SK-N-DZ (cell line): ENCODE measurements around the gene CHMP4B.

Experiments
- DNase-seq: peaks from one replicate; pipeline ENCODE4 v3.0.0-alpha.2; 2015; ENCODE audit warnings: low spot score

CHMP4B gene

GRCh38 chr20:33838035-33838864, 27.1 kb downstream of the CHMP4B start:
- no peak for DNase-seq

GRCh38 chr20:33839591-33839990, 28.4 kb downstream of the CHMP4B start:
- DNase-seq = no peak

GRCh38 chr20:33840160-33840559, 29.0 kb downstream of the CHMP4B start:
- no peak for DNase-seq

DNA sequence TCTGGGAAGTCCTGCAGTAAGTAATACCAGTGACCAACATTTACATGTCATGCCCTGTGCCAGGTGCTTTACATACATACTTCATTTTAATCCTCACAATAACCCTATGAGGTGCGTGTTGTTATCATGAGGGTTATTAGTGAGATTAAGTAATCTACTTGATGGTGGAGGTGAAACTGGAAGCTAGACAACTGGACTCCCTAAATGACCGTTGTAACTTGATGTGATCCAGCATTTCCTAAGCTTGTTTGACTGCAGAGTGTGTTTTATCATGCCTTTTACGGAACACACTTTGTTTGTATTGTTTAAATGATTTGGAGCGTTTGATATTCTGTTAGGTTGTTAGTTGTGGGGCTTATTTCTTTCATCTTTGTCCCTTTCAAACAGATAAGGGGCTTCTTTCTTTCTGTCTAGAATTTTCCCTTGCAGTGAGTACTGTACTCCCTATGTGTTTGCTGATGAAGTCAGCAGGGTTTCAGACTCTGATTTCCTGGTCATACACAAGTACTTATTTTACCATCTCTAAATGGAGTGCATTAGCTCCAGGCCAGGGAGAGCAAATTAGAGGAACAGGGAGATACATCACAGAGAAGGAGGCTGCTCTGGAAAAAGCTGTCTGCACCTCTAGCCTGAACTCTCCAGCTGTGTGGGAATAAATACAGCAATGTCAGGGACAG, 29.7 kb downstream of the CHMP4B start:
- no peak for DNase-seq

DNA sequence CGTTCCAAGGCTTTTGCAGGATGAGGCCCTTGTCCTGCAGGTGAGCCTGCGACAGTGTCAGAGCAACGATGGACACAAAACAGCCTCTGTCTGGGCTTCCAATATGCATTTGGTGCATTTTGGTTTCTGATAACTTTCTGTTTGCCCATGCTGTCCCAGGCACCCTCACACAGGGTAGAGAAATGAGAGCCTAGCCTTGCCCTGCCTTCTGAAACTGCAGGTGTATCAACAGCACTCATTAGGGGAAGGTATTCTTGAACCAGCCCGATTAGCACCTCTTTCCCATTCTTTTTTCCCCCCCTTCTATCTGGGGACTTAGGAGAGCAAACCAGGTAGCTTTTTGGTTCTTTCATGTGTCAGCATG, 30.3 kb downstream of the CHMP4B start:
- no peak for DNase-seq

GRCh38 chr20:33842346-33842745, 31.2 kb downstream of the CHMP4B start:
- no peak for DNase-seq

DNA sequence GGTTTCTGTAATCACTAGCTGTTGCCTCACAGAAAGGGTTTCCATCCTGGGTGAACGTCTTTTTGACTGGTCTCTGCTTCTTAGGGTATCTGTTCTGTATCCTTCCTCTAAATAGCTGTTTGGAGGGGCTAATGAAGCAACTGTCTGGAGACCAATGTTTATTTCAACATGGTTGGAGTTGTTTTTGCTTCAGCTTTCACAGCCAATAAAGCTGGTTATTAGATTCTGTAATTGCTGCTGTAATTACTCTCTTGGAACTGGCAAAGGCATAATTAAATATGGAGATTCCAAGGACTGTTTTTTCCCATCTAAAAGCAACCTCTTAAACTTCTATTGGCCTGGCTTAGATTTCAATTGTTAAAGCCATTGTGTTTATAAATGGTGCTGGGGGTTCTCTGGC, 31.9 kb downstream of the CHMP4B start:
- no peak for DNase-seq

DNA sequence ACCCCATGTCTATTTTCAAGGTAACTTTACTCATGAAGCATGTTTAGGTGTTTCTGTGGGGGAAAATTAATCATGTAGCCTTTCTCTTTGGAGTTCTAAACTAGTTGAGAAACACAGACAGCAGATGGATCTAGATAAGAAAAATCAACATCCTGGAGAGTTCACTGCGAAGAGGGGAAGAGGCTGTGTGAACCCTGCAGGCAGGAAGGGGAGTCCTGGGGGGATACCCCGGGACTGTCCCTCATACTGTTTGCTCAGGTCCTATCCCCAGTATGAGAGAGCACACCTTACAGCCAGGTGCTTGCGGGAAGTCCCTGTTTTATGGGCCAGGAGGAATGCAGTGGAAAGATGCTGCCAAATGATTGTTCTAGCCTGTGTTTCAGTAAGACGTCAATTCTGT, 32.7 kb downstream of the CHMP4B start:
- DNase-seq = no peak

DNA sequence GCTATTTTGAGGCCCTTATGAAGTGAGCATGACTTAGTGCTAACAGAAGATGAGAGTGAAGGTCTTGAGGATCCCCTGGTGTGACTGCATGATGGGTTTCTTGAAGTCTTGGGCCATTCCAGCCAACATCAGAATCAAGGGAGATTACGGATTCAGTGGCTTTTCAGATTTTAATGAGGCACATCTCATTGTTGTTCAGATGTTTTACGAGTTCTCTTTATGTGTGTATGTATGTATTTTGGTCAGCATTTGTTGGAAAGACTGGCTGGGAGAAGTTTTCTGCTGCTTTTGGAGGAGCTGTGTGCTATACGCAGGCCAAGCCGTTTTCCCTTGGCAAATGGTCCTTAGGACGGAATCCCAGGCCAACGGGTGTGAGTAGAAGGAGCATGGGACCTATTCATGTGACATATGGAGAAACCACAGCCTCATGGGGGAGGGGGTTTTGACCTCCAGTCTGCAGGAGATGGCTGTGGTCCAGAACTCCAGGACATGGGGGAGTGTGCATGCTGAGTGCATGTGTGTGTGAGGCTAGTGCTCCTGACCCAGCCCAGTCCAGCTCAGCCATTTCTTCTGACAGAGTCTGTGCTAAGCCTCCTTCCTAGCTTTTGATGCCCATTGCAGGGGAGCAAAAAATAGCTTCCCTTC, 35.3 kb downstream of the CHMP4B start:
- DNase-seq = no peak

- DNase-seq = no peak
Observed at GRCh38 chr20:33847006-33847405, 35.9 kb downstream of the CHMP4B start.

DNA sequence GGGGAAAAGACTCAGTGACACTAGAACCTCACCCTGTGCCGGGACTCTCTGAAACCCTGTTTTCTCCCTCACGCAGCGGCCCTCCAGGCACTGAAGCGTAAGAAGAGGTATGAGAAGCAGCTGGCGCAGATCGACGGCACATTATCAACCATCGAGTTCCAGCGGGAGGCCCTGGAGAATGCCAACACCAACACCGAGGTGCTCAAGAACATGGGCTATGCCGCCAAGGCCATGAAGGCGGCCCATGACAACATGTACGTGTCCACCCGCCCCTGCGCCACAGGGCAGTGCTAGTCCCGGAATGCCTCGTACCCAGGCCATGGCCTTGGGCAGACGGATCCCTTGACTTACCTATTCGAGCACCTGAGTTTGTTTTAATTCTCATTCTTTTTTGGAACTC, 37.2 kb downstream of the CHMP4B start:
- DNase-seq = no peak

DNA sequence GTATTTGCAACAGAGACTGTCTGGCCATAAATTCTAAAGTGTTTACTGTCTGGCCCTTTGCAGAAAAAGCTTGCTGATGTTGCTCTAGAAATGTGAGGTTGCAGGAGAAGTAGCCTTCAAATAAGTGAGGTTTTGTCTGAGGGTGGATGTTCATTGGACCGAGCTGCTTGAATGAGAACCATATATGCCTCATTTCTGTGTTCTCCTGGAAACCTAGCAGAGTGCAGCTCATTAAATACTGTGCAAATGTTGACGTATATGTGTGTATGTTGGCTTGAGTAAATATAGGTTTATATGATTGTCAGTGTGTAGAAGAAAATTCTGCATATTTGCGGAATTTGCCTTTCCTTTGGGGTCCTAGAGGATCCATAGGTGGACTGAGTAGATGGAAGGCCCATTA, 39.0 kb downstream of the CHMP4B start:
- DNase-seq = no peak

GRCh38 chr20:33851842-33852466, 40.8 kb downstream of the CHMP4B start:
- DNase-seq = no peak

- no peak for DNase-seq
Observed at GRCh38 chr20:33852626-33853506, 41.7 kb downstream of the CHMP4B start.

- DNase-seq = no peak
Observed at GRCh38 chr20:33853507-33853813, 42.3 kb downstream of the CHMP4B start.

- DNase-seq = no peak
Observed at GRCh38 chr20:33857722-33858563, 46.8 kb downstream of the CHMP4B start.

DNA sequence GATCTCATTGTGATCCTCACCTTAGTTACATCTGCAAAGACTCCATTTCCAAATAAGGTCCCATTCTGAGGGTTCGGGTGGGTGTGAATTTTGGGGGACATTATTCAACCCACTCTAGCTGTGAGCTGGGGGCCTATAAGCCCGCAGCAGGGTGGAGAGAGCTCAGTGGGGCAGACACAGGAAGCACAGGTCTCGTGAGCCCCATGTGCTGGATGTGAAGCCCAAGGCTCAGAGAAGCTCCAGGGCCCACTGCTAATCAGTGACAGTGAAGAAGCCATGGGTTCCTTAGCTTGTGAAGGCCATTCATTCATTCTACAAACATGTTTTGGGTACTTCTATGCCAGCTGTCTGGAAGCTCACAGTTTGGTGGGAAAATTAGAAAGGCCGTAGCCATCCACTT, 47.5 kb downstream of the CHMP4B start:
- DNase-seq = no peak

DNA sequence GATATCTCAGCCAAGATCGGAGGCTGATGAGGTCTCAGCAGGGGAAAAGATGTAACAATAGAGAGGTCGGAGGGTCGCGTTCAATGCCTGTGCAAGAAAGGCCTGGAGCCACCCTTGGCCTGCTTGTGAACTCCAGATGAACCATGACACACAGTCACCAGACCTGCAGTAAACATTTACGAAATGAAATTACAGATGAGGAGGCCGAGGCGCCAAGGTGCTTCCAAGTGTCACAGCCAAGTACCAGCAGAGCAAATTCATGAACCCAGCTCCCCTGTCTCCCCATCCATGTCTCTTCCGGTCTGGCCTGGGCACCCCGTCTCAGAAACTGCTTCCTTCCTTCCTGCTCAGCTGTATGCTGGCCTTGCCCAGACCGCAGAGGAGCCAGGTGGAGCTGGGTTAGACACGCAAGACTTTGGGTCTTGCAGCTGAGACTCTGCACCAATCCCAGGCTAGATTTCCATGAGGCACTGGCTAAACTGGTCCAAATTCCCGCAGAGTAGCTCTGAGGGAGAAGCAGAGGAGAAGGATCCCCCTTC, 48.1 kb downstream of the CHMP4B start:
- peak; percentile 86 for DNase-seq

- DNase-seq = no peak
Observed at GRCh38 chr20:33859751-33860150, 48.6 kb downstream of the CHMP4B start.

GRCh38 chr20:33861458-33861857, 50.3 kb downstream of the CHMP4B start:
- no peak for DNase-seq
